ENCODE measurements around the gene MYO1E.

GRCh38 chr15:59362331-59362730, 10.3 kb downstream of the MYO1E start:
- TF ChIP-seq BHLHE40 (IDR thresholded peaks at IDR 0.05; ENCODE audit: borderline replicate concordance), result no peak
- TF ChIP-seq L3MBTL2 (conservative IDR thresholded peaks at IDR 0.05), result no peak
- no peak for TF ChIP-seq SP1 (IDR thresholded peaks at IDR 0.05)

Measured in HEK293T (cell line).